Measurements from ENCODE around the gene HSPA12B. TPM values are rescaled to one million over a fixed set of nuclear protein-coding genes. Genes with fewer than 3 reads are reported as not detected.

The HSPA12B gene
- total and polyA plus RNA-seq, 9 of the 15 experiments (the other 6 are each of a cell fraction or from before 2014, with no cell fraction given): 0.03 to 0.07 TPM; not detected in 7

DNA sequence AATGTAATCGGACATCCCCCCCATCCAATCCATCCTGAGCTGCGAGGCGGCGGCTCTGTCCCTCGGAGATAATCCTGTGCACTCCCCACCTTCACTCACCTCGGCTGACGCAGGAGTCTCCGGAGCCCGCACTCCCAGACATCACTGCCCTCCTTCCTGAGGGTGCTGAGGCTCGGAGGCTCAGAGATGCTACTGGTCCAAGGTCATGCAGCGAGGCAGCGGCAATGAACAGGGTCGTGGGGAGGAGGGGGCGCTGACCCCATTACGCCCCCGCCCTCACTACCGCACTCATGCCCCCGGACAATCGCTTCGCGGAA, 34.6 kb downstream of the HSPA12B start (continued):
- TF ChIP-seq, protein P1, sequence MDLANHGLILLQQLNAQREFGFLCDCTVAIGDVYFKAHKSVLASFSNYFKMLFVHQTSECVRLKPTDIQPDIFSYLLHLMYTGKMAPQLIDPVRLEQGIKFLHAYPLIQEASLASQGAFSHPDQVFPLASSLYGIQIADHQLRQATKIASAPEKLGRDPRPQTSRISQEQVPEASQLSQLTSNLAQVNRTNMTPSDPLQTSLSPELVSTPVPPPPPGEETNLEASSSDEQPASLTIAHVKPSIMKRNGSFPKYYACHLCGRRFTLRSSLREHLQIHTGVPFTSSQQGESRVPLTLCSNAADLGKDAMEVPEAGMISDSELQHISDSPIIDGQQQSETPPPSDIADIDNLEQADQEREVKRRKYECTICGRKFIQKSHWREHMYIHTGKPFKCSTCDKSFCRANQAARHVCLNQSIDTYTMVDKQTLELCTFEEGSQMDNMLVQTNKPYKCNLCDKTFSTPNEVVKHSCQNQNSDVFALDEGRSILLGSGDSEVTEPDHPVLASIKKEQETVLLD (IDR thresholded peaks at IDR 0.05): no peak
- TF ChIP-seq MYNN (IDR thresholded peaks at IDR 0.05): no peak
- no peak for TF ChIP-seq MYNN (CRISPR knock-in tag; IDR thresholded peaks at IDR 0.05)
- TF ChIP-seq HDAC3 (IDR thresholded peaks at IDR 0.05; ENCODE audit: borderline replicate concordance, partially characterized antibody): no peak
- TF ChIP-seq GATA2 (CRISPR knock-in tag; IDR thresholded peaks at IDR 0.05): no peak
- no peak for TF ChIP-seq GATAD2A (IDR thresholded peaks at IDR 0.05)
- no peak for TF ChIP-seq BHLHE40 (IDR thresholded peaks at IDR 0.05; ENCODE audit: low read length)
- no peak for TF ChIP-seq NRF1 (conservative IDR thresholded peaks at IDR 0.05 in 1 of 2, IDR thresholded peaks at IDR 0.05 in 1 of 2)
- 0 out of 2 replicates have a peak, but pooled peaks have one; percentile 11 for TF ChIP-seq CEBPG (CRISPR knock-in tag; IDR thresholded peaks at IDR 0.05)
- no peak for TF ChIP-seq CEBPG (tag; conservative IDR thresholded peaks at IDR 0.05 in 1 of 2, IDR thresholded peaks at IDR 0.05 in 1 of 2)
- no peak for TF ChIP-seq NR4A1 (CRISPR knock-in tag; IDR thresholded peaks at IDR 0.05)
- TF ChIP-seq NR4A1 (tag; IDR thresholded peaks at IDR 0.05): no peak
- TF ChIP-seq, protein P2, sequence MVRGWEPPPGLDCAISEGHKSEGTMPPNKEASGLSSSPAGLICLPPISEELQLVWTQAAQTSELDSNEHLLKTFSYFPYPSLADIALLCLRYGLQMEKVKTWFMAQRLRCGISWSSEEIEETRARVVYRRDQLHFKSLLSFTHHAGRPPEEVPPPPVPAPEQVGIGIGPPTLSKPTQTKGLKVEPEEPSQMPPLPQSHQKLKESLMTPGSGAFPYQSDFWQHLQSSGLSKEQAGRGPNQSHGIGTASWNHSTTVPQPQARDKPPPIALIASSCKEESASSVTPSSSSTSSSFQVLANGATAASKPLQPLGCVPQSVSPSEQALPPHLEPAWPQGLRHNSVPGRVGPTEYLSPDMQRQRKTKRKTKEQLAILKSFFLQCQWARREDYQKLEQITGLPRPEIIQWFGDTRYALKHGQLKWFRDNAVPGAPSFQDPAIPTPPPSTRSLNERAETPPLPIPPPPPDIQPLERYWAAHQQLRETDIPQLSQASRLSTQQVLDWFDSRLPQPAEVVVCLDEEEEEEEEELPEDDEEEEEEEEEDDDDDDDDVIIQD (CRISPR knock-in tag; IDR thresholded peaks at IDR 0.05): no peak
- 0 out of 2 replicates have a peak, but pooled peaks have one; percentile 56 for TF ChIP-seq ZBTB7A (IDR thresholded peaks at IDR 0.05; ENCODE audit: borderline replicate concordance, control insufficient read depth, low read depth, low read length)
- no peak for TF ChIP-seq GATAD2B (IDR thresholded peaks at IDR 0.05; ENCODE audit: borderline replicate concordance)
- TF ChIP-seq ESRRB (CRISPR knock-in tag; IDR thresholded peaks at IDR 0.05; ENCODE audit: borderline replicate concordance): no peak
- TF ChIP-seq MIER1 (IDR thresholded peaks at IDR 0.05; ENCODE audit: low read depth): no peak
- no peak for TF ChIP-seq POLR2AphosphoS2 (IDR thresholded peaks at IDR 0.05; ENCODE audit: low read length)
- TF ChIP-seq CHCHD3 (CRISPR knock-in tag; IDR thresholded peaks at IDR 0.05): no peak
- TF ChIP-seq TAL1 (IDR thresholded peaks at IDR 0.05): peak; percentile 26; the same call in 1 of the 2 replicates
- TF ChIP-seq NR3C1 (CRISPR knock-in tag; IDR thresholded peaks at IDR 0.05): no peak
- no peak for TF ChIP-seq ZNF592 (IDR thresholded peaks at IDR 0.05)
- no peak for TF ChIP-seq HDAC6 (IDR thresholded peaks at IDR 0.05; ENCODE audit: low read depth, low read length)
- no peak for TF ChIP-seq DMBX1 (CRISPR knock-in tag; IDR thresholded peaks at IDR 0.05; ENCODE audit: borderline replicate concordance)
- no peak for TF ChIP-seq TGIF2 (CRISPR knock-in tag; IDR thresholded peaks at IDR 0.05)

Data from K562 (cell line).